Measurements from ENCODE around the gene PLCB4.

- TF ChIP-seq ZNF202 (tag by site-specific recombination; IDR thresholded peaks at IDR 0.05; ENCODE audit: borderline replicate concordance): no peak
- no peak for TF ChIP-seq ZNF311 (tag by site-specific recombination; IDR thresholded peaks at IDR 0.05; ENCODE audit: borderline replicate concordance)
Measured at GRCh38 chr20:9253006-9253539, 184.2 kb downstream of the PLCB4 start.

Data from HEK293 (cell line).